Neural cell (in vitro differentiated cells): ENCODE measurements around the gene GSK3B. TPM values are rescaled to one million over a fixed set of nuclear protein-coding genes. Genes with fewer than 3 reads are reported as not detected.

Experiments used
- H2AFZ ChIP-seq: fragments of 200-600, 300-800 bp; sonication (generic), shearing (Covaris generic); 2 replicates; pipeline ENCODE4 v1.6.0; 2014; ENCODE audit warnings: low read depth, mild to moderate bottlenecking, antibody characterized with exemption, low read length, moderate library complexity
- H3F3A ChIP-seq: fragments of 200-600 bp; shearing (Covaris generic); 2 replicates; pipeline ENCODE4 v1.6.1; 2016; ENCODE audit warnings: mild to moderate bottlenecking, moderate library complexity, mixed read lengths, antibody characterized with exemption, low read length; ENCODE audit not compliant: insufficient read depth, poor library complexity, severe bottlenecking
- H3K27ac ChIP-seq: fragments of 200-600, 300-800 bp; sonication (generic), shearing (Covaris generic); 2 replicates; pipeline ENCODE4 v1.5.1; 2014; ENCODE audit warnings: mild to moderate bottlenecking, low read length, moderate library complexity
- H3K27me3 ChIP-seq: fragments of 300-800, 200-600 bp; sonication (generic), shearing (Covaris generic); 2 replicates; pipeline ENCODE4 v1.6.0; 2014; ENCODE audit warnings: mild to moderate bottlenecking, low read depth, low read length, moderate library complexity; ENCODE audit not compliant: insufficient read depth
- H3K36me3 ChIP-seq: fragments of 300-800, 200-600 bp; sonication (generic), shearing (Covaris generic); 2 replicates; pipeline ENCODE4 v1.5.1; 2014; ENCODE audit warnings: mild to moderate bottlenecking, antibody characterized with exemption, low read length, moderate library complexity; ENCODE audit not compliant: insufficient read depth
- H3K4me2 ChIP-seq: fragments of 300-800, 200-600 bp; sonication (generic), shearing (Covaris generic); 2 replicates; pipeline ENCODE4 v1.6.0; 2014; ENCODE audit warnings: mild to moderate bottlenecking, low read length
- H3K4me3 ChIP-seq: fragments of 300-800, 200-600 bp; sonication (generic), shearing (Covaris generic); 2 replicates; pipeline ENCODE4 v1.5.1; 2014; ENCODE audit warnings: mild to moderate bottlenecking, low read length, moderate library complexity
- H3K79me2 ChIP-seq: fragments of 200-600 bp; shearing (Covaris generic); replicated peaks from 2 replicates; pipeline ENCODE4 v1.6.0; 2014; ENCODE audit warnings: mild to moderate bottlenecking, low read length, moderate library complexity; ENCODE audit not compliant: insufficient read depth
- H3K9ac ChIP-seq: fragments of 300-800, 200-600 bp; sonication (generic), shearing (Covaris generic); 2 replicates; pipeline ENCODE4 v1.6.1; 2016; ENCODE audit warnings: mild to moderate bottlenecking, low read length, mixed read lengths
- H3K9me2 ChIP-seq: fragments of 200-600 bp; shearing (Covaris generic); 2 replicates; pipeline ENCODE4 v1.6.1; 2016; ENCODE audit warnings: mild to moderate bottlenecking, low read length, mixed read lengths; ENCODE audit not compliant: insufficient read depth
- H3K9me3 ChIP-seq: fragments of 200-600, 300-800 bp; sonication (generic), shearing (Covaris generic); 2 replicates; pipeline ENCODE4 v1.6.1; 2016; ENCODE audit warnings: mild to moderate bottlenecking, mixed run types, low read length, moderate library complexity, mixed read lengths
- H4K20me1 ChIP-seq: fragments of 200-600 bp; shearing (Covaris generic); 2 replicates; pipeline ENCODE4 v1.6.1; 2016; ENCODE audit warnings: mild to moderate bottlenecking, mixed run types; ENCODE audit not compliant: insufficient read depth
- EP300 ChIP-seq: fragments of 450-650 bp; conservative IDR thresholded peaks from 2 replicates; pipeline ENCODE4 v1.6.1; 2014; ENCODE audit warnings: antibody characterized with exemption, mild to moderate bottlenecking, moderate library complexity; ENCODE audit not compliant: poor library complexity, severe bottlenecking
- EZH2 ChIP-seq: fragments of 200-600, 300-800 bp; shearing (Covaris generic), sonication (generic); IDR thresholded peaks from 2 replicates; pipeline ENCODE4 v1.6.1; 2014; ENCODE audit warnings: antibody characterized with exemption, low read length, borderline replicate concordance, mild to moderate bottlenecking; ENCODE audit not compliant: insufficient read depth, poor library complexity, severe bottlenecking
- MXI1 ChIP-seq: fragments of 450-650 bp; conservative IDR thresholded peaks from 2 replicates; pipeline ENCODE4 v1.6.1; 2014; ENCODE audit warnings: antibody characterized with exemption, mild to moderate bottlenecking; ENCODE audit not compliant: poor library complexity, severe bottlenecking
- POLR2AphosphoS5 ChIP-seq: IDR thresholded peaks from 2 replicates; pipeline ENCODE4 v1.6.1; 2012
- RAD21 ChIP-seq: fragments of 450-650 bp; conservative IDR thresholded peaks from 2 replicates; pipeline ENCODE4 v1.6.1; 2014; ENCODE audit warnings: antibody characterized with exemption, mild to moderate bottlenecking, moderate library complexity
- SMC3 ChIP-seq: fragments of 450-650 bp; conservative IDR thresholded peaks from 2 replicates; pipeline ENCODE4 v1.6.1; 2014; ENCODE audit warnings: antibody characterized with exemption, mild to moderate bottlenecking, moderate library complexity; ENCODE audit not compliant: poor library complexity
- TAF1 ChIP-seq: IDR thresholded peaks from 2 replicates; pipeline ENCODE4 v1.6.1; 2012; ENCODE audit warnings: low read depth
- polyA plus RNA-seq: library from polyadenylated mRNA; depleted of rRNA; stranded (reverse); fragments of >200 nt; gene quantifications from 2 replicates; pipeline ENCODE4 v1.2.3, GENCODE V29; 2014
- TF ChIP-seq, protein P1 (sequence below): IDR thresholded peaks from 2 replicates; pipeline ENCODE4 v1.6.1; 2012; ENCODE audit warnings: borderline replicate concordance
- TF ChIP-seq, protein P2 (sequence below): fragments of 450-650 bp; IDR thresholded peaks from 2 replicates; pipeline ENCODE4 v1.5.1; 2014; ENCODE audit warnings: antibody characterized with exemption, mild to moderate bottlenecking, moderate library complexity; ENCODE audit not compliant: poor library complexity, severe bottlenecking

GSK3B gene
- polyA plus RNA-seq, 1 donor from 2014 or later = 48.5 TPM

DNA sequence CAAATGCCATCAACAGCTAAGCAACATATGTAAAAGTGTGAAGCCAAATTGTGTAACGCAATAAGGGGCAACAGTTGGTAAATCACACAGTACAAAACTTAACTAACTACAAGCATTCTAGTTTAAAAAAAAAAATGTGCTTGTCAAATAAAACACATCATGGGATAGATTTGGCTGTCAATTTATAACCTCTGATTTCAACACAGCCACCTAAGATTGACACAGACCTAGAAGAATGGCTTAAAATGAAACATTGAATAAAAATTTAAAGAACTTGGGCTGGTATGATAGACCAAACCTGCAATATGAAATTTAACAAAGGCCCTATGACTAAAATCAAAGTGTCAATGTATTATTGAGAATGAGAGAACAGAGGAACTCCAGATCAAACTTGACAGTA is 164.0 kb downstream of the GSK3B start:
- Histone ChIP-seq H3K79me2 (peaks cover 80% of the 10 kb centered on the region), H4K20me1 (no peaks in the 10 kb centered on the region)
- no peak for TF ChIP-seq MXI1
- no peak for TF ChIP-seq RAD21
- no peak for TF ChIP-seq EP300
- TF ChIP-seq, protein P1, sequence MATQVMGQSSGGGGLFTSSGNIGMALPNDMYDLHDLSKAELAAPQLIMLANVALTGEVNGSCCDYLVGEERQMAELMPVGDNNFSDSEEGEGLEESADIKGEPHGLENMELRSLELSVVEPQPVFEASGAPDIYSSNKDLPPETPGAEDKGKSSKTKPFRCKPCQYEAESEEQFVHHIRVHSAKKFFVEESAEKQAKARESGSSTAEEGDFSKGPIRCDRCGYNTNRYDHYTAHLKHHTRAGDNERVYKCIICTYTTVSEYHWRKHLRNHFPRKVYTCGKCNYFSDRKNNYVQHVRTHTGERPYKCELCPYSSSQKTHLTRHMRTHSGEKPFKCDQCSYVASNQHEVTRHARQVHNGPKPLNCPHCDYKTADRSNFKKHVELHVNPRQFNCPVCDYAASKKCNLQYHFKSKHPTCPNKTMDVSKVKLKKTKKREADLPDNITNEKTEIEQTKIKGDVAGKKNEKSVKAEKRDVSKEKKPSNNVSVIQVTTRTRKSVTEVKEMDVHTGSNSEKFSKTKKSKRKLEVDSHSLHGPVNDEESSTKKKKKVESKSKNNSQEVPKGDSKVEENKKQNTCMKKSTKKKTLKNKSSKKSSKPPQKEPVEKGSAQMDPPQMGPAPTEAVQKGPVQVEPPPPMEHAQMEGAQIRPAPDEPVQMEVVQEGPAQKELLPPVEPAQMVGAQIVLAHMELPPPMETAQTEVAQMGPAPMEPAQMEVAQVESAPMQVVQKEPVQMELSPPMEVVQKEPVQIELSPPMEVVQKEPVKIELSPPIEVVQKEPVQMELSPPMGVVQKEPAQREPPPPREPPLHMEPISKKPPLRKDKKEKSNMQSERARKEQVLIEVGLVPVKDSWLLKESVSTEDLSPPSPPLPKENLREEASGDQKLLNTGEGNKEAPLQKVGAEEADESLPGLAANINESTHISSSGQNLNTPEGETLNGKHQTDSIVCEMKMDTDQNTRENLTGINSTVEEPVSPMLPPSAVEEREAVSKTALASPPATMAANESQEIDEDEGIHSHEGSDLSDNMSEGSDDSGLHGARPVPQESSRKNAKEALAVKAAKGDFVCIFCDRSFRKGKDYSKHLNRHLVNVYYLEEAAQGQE = no peak
- TF ChIP-seq, protein P2, sequence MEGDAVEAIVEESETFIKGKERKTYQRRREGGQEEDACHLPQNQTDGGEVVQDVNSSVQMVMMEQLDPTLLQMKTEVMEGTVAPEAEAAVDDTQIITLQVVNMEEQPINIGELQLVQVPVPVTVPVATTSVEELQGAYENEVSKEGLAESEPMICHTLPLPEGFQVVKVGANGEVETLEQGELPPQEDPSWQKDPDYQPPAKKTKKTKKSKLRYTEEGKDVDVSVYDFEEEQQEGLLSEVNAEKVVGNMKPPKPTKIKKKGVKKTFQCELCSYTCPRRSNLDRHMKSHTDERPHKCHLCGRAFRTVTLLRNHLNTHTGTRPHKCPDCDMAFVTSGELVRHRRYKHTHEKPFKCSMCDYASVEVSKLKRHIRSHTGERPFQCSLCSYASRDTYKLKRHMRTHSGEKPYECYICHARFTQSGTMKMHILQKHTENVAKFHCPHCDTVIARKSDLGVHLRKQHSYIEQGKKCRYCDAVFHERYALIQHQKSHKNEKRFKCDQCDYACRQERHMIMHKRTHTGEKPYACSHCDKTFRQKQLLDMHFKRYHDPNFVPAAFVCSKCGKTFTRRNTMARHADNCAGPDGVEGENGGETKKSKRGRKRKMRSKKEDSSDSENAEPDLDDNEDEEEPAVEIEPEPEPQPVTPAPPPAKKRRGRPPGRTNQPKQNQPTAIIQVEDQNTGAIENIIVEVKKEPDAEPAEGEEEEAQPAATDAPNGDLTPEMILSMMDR = no peak
- TF ChIP-seq TAF1 = no peak
- TF ChIP-seq POLR2AphosphoS5 = no peak
- TF ChIP-seq SMC3 = no peak
- TF ChIP-seq EZH2 = no peak

DNA sequence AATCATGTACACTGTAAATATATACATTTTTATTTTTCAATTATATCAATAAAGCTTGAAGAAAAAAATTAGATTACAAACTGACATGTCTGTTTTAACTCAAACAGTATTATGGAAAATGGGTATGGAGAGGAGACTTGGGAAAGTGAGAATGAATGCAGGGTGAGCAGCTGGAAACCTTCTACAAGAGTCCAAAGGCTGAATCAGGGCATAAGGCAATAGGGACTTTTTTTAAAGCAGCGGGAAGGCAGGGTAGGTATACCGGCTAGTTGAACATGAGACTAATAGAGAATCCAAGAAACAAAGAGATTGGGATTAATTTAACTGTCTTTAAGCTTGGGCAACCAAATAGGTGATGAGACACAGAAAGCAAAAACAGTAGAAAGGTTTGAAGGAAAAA is 167.1 kb downstream of the GSK3B start:
- Histone ChIP-seq H3K36me3 (no peaks in the 10 kb centered on the region), H3F3A (no peaks in the 10 kb centered on the region), H3K27ac (no peak overlapping the region), H3K27me3 (no peaks in the 10 kb centered on the region), H3K9me2 (no peaks in the 10 kb centered on the region), H3K4me3 (no peak overlapping the region), H2AFZ (no peak overlapping the region), H3K9ac (no peak overlapping the region), H3K9me3 (no peaks in the 10 kb centered on the region), H3K79me2 (peaks cover 60% of the 10 kb centered on the region), H3K4me2 (no peak overlapping the region), H4K20me1 (no peaks in the 10 kb centered on the region)
- TF ChIP-seq MXI1 = no peak
- TF ChIP-seq SMC3 = no peak
- TF ChIP-seq POLR2AphosphoS5 = no peak

More for the DNA sequence above, 164.0 kb downstream of the GSK3B start:
- Histone ChIP-seq H3K27ac (no peak overlapping the region), H3K9me3 (no peaks in the 10 kb centered on the region), H2AFZ (no peak overlapping the region), H3K9ac (no peak overlapping the region), H3K9me2 (no peaks in the 10 kb centered on the region), H3K4me2 (no peak overlapping the region), H3K27me3 (no peaks in the 10 kb centered on the region), H3K4me3 (no peak overlapping the region), H3F3A (no peaks in the 10 kb centered on the region), H3K36me3 (no peaks in the 10 kb centered on the region)
